ENCODE measurements around the gene HOXD4.

The HOXD4 gene

GRCh38 chr2:176114120-176114929 is 37.0 kb upstream of the HOXD4 start:
- DNase-seq (ENCODE audit: low read depth), result no peak

- DNase-seq (ENCODE audit: low read depth), result no peak
Measured at GRCh38 chr2:176114930-176115625, 36.3 kb upstream of the HOXD4 start.

- DNase-seq (ENCODE audit: low read depth), result no peak
Measured at GRCh38 chr2:176115883-176116813, 35.2 kb upstream of the HOXD4 start, which contains the start of gene HOXD10. Gene HOXD10, plus strand, starts transcription at chr2:176116778. Its CDS starts 56 bp downstream, at chr2:176116834.

- DNase-seq (ENCODE audit: low read depth), result no peak
Measured at GRCh38 chr2:176117162-176117822, 34.1 kb upstream of the HOXD4 start.

GRCh38 chr2:176117823-176118371 is 33.5 kb upstream of the HOXD4 start:
- DNase-seq (ENCODE audit: low read depth), result no peak

GRCh38 chr2:176118601-176119339 is 32.6 kb upstream of the HOXD4 start:
- no peak for DNase-seq (ENCODE audit: low read depth)

- no peak for DNase-seq (ENCODE audit: low read depth)
Measured at GRCh38 chr2:176120364-176121189, 30.8 kb upstream of the HOXD4 start.

GRCh38 chr2:176121190-176122051 is 29.9 kb upstream of the HOXD4 start:
- DNase-seq (ENCODE audit: low read depth), result no peak

- no peak for DNase-seq (ENCODE audit: low read depth)
Measured at GRCh38 chr2:176122052-176122682, 29.2 kb upstream of the HOXD4 start.

GRCh38 chr2:176122683-176123410 is 28.5 kb upstream of the HOXD4 start, which contains the start of gene HOXD9:
Gene HOXD9, plus strand, starts transcription at chr2:176122719. Its CDS starts 50 bp downstream, at chr2:176122769.
- no peak for DNase-seq (ENCODE audit: low read depth)

GRCh38 chr2:176123411-176124109 is 27.8 kb upstream of the HOXD4 start:
- DNase-seq (ENCODE audit: low read depth), result no peak

- no peak for DNase-seq (ENCODE audit: low read depth)
Measured at GRCh38 chr2:176124110-176124946, 27.0 kb upstream of the HOXD4 start.

- no peak for DNase-seq (ENCODE audit: low read depth)
Measured at GRCh38 chr2:176124947-176125771, 26.2 kb upstream of the HOXD4 start.

- DNase-seq (ENCODE audit: low read depth), result no peak
Measured at GRCh38 chr2:176125772-176126054, 25.6 kb upstream of the HOXD4 start.

Measured in non-pigmented ciliary epithelial cell (primary cell).